Measurements from ENCODE around the gene UBALD1. TPM values are rescaled to one million over a fixed set of nuclear protein-coding genes. Genes with fewer than 3 reads are reported as not detected.
A peak's percentile ranks its signal among the peaks of the same experiment; 100 is the strongest.

The UBALD1 gene
- polyA plus RNA-seq, 3 donors = 2.2 to 19.2 (median 2.8) TPM

DNA sequence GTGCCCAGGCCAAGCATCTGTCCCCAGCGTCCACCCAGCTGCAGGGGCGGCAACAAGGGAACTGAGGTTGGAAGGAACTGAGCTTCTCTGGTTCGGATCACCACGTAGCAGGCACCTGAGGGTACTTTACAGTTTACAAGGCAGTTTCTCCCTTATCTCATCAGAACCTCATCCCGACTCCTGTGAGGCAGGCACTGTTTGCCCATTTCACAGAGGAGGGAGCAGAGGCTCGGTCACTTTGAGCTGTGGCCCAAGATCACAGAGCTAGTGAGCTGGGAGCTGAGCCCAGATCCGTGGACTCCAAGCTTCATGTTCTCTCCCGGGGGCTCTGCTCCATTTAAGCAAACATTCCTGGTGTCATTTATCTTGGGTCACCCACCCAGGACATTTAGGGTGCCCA, 15.1 kb downstream of the UBALD1 start:
- intact Hi-C loops (cut with micrococcal nuclease) = no loop called here
- Histone ChIP-seq H3K27me3 (ENCODE audit: control insufficient read depth in 2 of 2, insufficient read depth in 2 of 2, low read length in 2 of 2) (no peaks in the 10 kb centered on the region), H3K4me1 (ENCODE audit: control insufficient read depth in 1 of 2, insufficient read depth in 2 of 2, low read length in 2 of 2) (no peaks in the 10 kb centered on the region), H3K9me3 (replicated peaks in 1 of 2; ENCODE audit: control insufficient read depth in 1 of 2, insufficient read depth in 1 of 2, low read length in 2 of 2) (no peaks in the 10 kb centered on the region), H2AFZ (ENCODE audit: insufficient read depth, low read depth, low read length, poor library complexity, severe bottlenecking) (no peak overlapping the region), H3K4me2 (replicated peaks; ENCODE audit: extremely low read depth, low read length, poor library complexity, severe bottlenecking) (no peak overlapping the region), H3K9ac (ENCODE audit: insufficient read depth, low read length, poor library complexity, severe bottlenecking) (no peak overlapping the region), H3K36me3 (replicated peaks in 1 of 2; ENCODE audit: control insufficient read depth in 1 of 2, insufficient read depth in 2 of 2, low read length in 2 of 2) (no peaks in the 10 kb centered on the region), H3K4me3 (replicated peaks in 1 of 3; ENCODE audit: low read depth in 2 of 3, low read length in 3 of 3) (no peak overlapping the region), H3K27ac (ENCODE audit: low read depth in 1 of 2, low read length in 2 of 2) (no peak overlapping the region), H4K20me1 (ENCODE audit: insufficient read depth, low read length) (no peaks in the 10 kb centered on the region), H3K79me2 (ENCODE audit: insufficient read depth, low read length) (no peaks in the 10 kb centered on the region)
- no peaks in the 10 kb centered on the region for H3K36me3 Mint-ChIP-seq
- no peak for TF ChIP-seq CTCF (IDR thresholded peaks at IDR 0.05)
- DNase-seq = no peak
- H3K27me3 Mint-ChIP-seq (ENCODE audit: low read depth in 3 of 3) = peaks cover 3 to 10% (median 4%) of the 10 kb centered on the region in 3 donors
- H3K4me1 Mint-ChIP-seq = peaks cover 5% of the 10 kb centered on the region
- WGBS (ENCODE audit: insufficient coverage) = 100% methylated on average over 5 of the region's 8 CpGs
- peaks cover 0 to 2% (median 0%) of the 10 kb centered on the region in 7 donors for H3K9me3 Mint-ChIP-seq
- no peak overlapping the region for H3K4me3 Mint-ChIP-seq
- peak overlapping the region in 1 of 7 donors; percentile 70 for H3K27ac Mint-ChIP-seq

DNA sequence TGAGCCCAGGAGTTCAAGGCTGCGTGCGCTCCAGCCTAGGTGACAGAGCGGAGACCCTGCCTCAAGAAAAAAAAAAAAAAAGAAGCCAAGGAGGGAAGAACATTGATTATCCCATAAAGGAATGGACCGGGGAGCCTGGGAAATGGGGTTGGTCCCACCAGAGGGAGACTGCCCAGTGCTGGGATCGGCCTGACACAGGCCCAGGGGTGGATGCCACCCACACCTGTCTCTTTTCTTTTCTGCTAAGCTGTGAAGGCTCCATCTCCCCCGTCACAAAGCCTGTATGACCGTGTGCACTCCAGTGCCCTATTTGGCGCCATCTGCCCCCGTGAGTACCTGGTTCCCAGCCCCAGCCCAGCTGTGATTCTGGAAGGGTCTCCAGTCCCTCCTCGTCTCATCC, 15.7 kb downstream of the UBALD1 start:
- no peaks in the 10 kb centered on the region for H3K4me1 ChIP-seq (ENCODE audit: control insufficient read depth in 1 of 2, insufficient read depth in 2 of 2, low read length in 2 of 2)
- H3K27me3 ChIP-seq (ENCODE audit: control insufficient read depth in 2 of 2, insufficient read depth in 2 of 2, low read length in 2 of 2) = no peaks in the 10 kb centered on the region
- peaks cover 5% of the 10 kb centered on the region for H3K4me1 Mint-ChIP-seq
- no peak overlapping the region for H3K4me3 Mint-ChIP-seq
- H3K36me3 Mint-ChIP-seq = no peaks in the 10 kb centered on the region
- 94% methylated on average over 5 of the region's 10 CpGs for WGBS (ENCODE audit: insufficient coverage)
- intact Hi-C loops (cut with micrococcal nuclease) = no loop called here
- H3K27me3 Mint-ChIP-seq (ENCODE audit: low read depth in 3 of 3) = peaks cover 3 to 10% (median 4%) of the 10 kb centered on the region in 3 donors
- no peaks in the 10 kb centered on the region for H4K20me1 ChIP-seq (ENCODE audit: insufficient read depth, low read length)
- no peak for DNase-seq
- no peak for TF ChIP-seq CTCF (IDR thresholded peaks at IDR 0.05)
- no peaks in the 10 kb centered on the region for H3K79me2 ChIP-seq (ENCODE audit: insufficient read depth, low read length)
- no peak overlapping the region for H3K27ac ChIP-seq (ENCODE audit: low read depth in 1 of 2, low read length in 2 of 2)
- peak overlapping the region in 1 of 7 donors; percentile 70 for H3K27ac Mint-ChIP-seq
- no peaks in the 10 kb centered on the region for H3K9me3 ChIP-seq (replicated peaks in 1 of 2; ENCODE audit: control insufficient read depth in 1 of 2, insufficient read depth in 1 of 2, low read length in 2 of 2)
- no peak overlapping the region for H3K4me2 ChIP-seq (replicated peaks; ENCODE audit: extremely low read depth, low read length, poor library complexity, severe bottlenecking)
- H3K36me3 ChIP-seq (replicated peaks in 1 of 2; ENCODE audit: control insufficient read depth in 1 of 2, insufficient read depth in 2 of 2, low read length in 2 of 2) = no peaks in the 10 kb centered on the region
- no peak overlapping the region for H3K9ac ChIP-seq (ENCODE audit: insufficient read depth, low read length, poor library complexity, severe bottlenecking)
- no peak overlapping the region for H3K4me3 ChIP-seq (replicated peaks in 1 of 3; ENCODE audit: low read depth in 2 of 3, low read length in 3 of 3)
- H3K9me3 Mint-ChIP-seq = peaks cover 0 to 2% (median 0%) of the 10 kb centered on the region in 7 donors
- no peak overlapping the region for H2AFZ ChIP-seq (ENCODE audit: insufficient read depth, low read depth, low read length, poor library complexity, severe bottlenecking)

Data from CD14-positive monocyte (primary cell).